HepG2 (cell line): ENCODE results near the gene TSHZ2. TPM values are rescaled to one million over a fixed set of nuclear protein-coding genes. Genes with fewer than 3 reads are reported as not detected.

Experiments
- ATM ChIP-seq: fragments of 450-650 bp; IDR thresholded peaks from 2 replicates; pipeline ENCODE4 v1.7.1; 2017; ENCODE audit warnings: mild to moderate bottlenecking, borderline replicate concordance
- FOXJ3 ChIP-seq: sonication (generic); formaldehyde crosslinking; IDR thresholded peaks from 2 replicates; pipeline ENCODE4 v1.4.0; 2020; ENCODE audit warnings: missing genetic modification reagents, mild to moderate bottlenecking, borderline replicate concordance
- FOXO4 ChIP-seq: sonication (generic); formaldehyde crosslinking; conservative IDR thresholded peaks from 2 replicates; pipeline ENCODE4 v1.8.1; 2023; ENCODE audit warnings: missing genetic modification reagents
- GLI4 ChIP-seq: sonication (generic); formaldehyde crosslinking; IDR thresholded peaks from 2 replicates; pipeline ENCODE4 v1.5.1; 2020; ENCODE audit warnings: missing genetic modification reagents, mild to moderate bottlenecking, moderate library complexity, borderline replicate concordance
- HDAC2 ChIP-seq: sonication (generic); formaldehyde crosslinking; IDR thresholded peaks from 2 replicates; pipeline ENCODE4 v1.4.0; 2020; ENCODE audit warnings: missing genetic modification reagents
- MAF1 ChIP-seq: sonication (generic); formaldehyde crosslinking; IDR thresholded peaks from 2 replicates; pipeline ENCODE4 v1.5.0; 2020; ENCODE audit warnings: missing genetic modification reagents, borderline replicate concordance
- MEIS2 ChIP-seq: sonication (generic); formaldehyde crosslinking; IDR thresholded peaks from 2 replicates; pipeline ENCODE4 v1.9.0; 2021; ENCODE audit warnings: mild to moderate bottlenecking, missing genetic modification reagents
- NCOR1 ChIP-seq: fragments of 200-600 bp; sonication (generic); IDR thresholded peaks from 2 replicates; pipeline ENCODE4 v1.7.0; 2017; ENCODE audit warnings: antibody characterized with exemption, low read length, borderline replicate concordance
- NFAT5 ChIP-seq: sonication (generic); formaldehyde crosslinking; IDR thresholded peaks from 2 replicates; pipeline ENCODE4 v1.4.0; 2020; ENCODE audit warnings: missing genetic modification reagents
- RBM39 ChIP-seq: fragments of 200-400 bp; formaldehyde crosslinking; IDR thresholded peaks from one replicate; pipeline ENCODE4 v1.6.1; 2018; ENCODE audit warnings: antibody characterized with exemption, mild to moderate bottlenecking, low read depth, low read length; ENCODE audit not compliant: poor library complexity, severe bottlenecking
- TAF15 ChIP-seq: fragments of 200-400 bp; formaldehyde crosslinking; IDR thresholded peaks from one replicate; pipeline ENCODE4 v1.6.1; 2018; ENCODE audit warnings: mild to moderate bottlenecking, low read depth, low read length; ENCODE audit not compliant: poor library complexity, severe bottlenecking
- TFDP1 ChIP-seq: IDR thresholded peaks from 2 replicates; pipeline ENCODE4 v1.6.1; 2016; ENCODE audit warnings: missing compliant biosample characterization, missing genetic modification reagents, borderline replicate concordance
- XRCC5 ChIP-seq: fragments of 200-400 bp; formaldehyde crosslinking; optimal IDR thresholded peaks from 2 replicates; pipeline ENCODE3; 2017; ENCODE audit warnings: mild to moderate bottlenecking, low read length
- YY1 ChIP-seq: IDR thresholded peaks from 2 replicates; pipeline ENCODE4 v1.6.1; 2011; ENCODE audit warnings: low read length, low read depth, moderate library complexity, mild to moderate bottlenecking; ENCODE audit not compliant: insufficient read depth, insufficient replicate concordance
- ZBTB7B ChIP-seq: sonication (generic); formaldehyde crosslinking; IDR thresholded peaks from 2 replicates; pipeline ENCODE4 v1.4.0; 2020; ENCODE audit warnings: missing genetic modification reagents
- ZNF382 ChIP-seq: sonication (generic); formaldehyde crosslinking; IDR thresholded peaks from 2 replicates; pipeline ENCODE4 v1.5.0; 2020; ENCODE audit warnings: missing genetic modification reagents, mild to moderate bottlenecking, borderline replicate concordance
- ZNF780A ChIP-seq: sonication (generic); formaldehyde crosslinking; IDR thresholded peaks from 2 replicates; pipeline ENCODE4 v1.8.0; 2022; ENCODE audit warnings: mild to moderate bottlenecking, missing genetic modification reagents, moderate library complexity
- polyA plus RNA-seq, 8 experiments: library from polyadenylated mRNA; depleted of rRNA in 3 of 8; stranded (reverse) in 7 of 8; unstranded in 1 of 8; fragments of >200 nt; fragmentation: Illumina TruSeq in 4 of 8; extraction: Trizol in 4 of 8; gene quantifications; 2 replicates each; pipeline versions ENCODE4 v1.2.1 to v1.2.3, GENCODE V29; 2011 to 2016; ENCODE audit warnings: low read depth in 4 of 8, missing spikeins in 1 of 8, mixed read lengths in 1 of 8; ENCODE audit not compliant: insufficient read depth in 1 of 8
- total RNA-seq, 5 experiments: library from RNA; depleted of rRNA; stranded (reverse); fragments of >200 nt; fragmentation: Illumina TruSeq; extraction: Trizol; gene quantifications; 2 replicates each; pipeline ENCODE4 v1.2.3, GENCODE V29; 2016; ENCODE audit warnings: low read depth in 1 of 5

Gene TSHZ2
- total and polyA plus RNA-seq, 2 of the 13 experiments (the other 11 are each of a cell fraction or from before 2014, with no cell fraction given), result 0.01 TPM; not detected in 1

DNA sequence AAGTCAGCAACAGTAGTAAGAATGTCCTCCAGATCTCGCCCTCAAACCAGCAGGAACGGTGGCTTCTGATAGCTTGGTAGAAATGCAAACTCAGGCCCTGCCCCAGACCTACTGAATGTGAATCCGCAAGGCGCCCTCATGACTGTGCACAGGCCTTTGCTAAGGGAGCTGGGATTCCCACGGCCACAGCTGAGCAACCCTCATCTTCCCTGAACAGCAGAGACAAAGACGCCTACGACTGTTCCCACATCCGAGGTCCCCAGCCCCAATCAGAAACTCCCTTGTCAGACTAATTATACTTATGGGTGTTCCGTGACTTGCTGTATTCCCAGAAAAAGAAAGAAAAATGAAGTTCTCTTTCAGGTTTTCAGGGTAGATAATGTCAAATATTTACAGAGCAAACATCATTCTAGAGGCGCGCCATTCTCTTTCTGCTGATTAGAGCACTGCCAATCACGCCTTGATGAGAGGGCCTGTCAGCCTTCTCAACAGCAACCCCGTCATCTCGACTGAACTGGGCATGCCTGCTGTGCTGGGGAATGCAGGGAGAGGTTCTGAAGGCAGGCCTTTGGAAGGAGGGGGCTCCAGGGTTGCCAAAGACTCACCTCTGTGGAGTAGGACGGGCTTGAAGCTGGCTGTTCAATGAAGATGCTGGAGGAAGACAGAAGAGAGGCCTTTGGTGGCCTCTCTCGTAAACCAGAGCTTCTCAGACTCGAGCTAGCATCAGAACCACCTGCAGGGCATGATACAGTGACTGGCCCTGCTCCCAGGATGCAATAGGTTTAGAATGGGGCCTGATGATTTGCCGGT lies 541.5 kb downstream of the TSHZ2 start (continued):
- TF ChIP-seq ZNF780A (CRISPR knock-in tag) (no peak), ATM (no peak), YY1 (no peak), RBM39 (no peak), NCOR1 (no peak), NFAT5 (no peak), FOXO4 (0 out of 2 replicates have a peak, but pooled peaks have one; percentile 32), GLI4 (CRISPR knock-in tag) (no peak; the same call in 1 of the 2 replicates), TAF15 (no peak), MAF1 (CRISPR knock-in tag) (no peak), XRCC5 (peak; percentile 68), HDAC2 (no peak), FOXJ3 (CRISPR knock-in tag) (peak; percentile 58; the same call in 1 of the 2 replicates), MEIS2 (CRISPR knock-in tag) (peak; percentile 84; the same call in 1 of the 2 replicates), ZNF382 (CRISPR knock-in tag) (no peak), TFDP1 (CRISPR knock-in tag) (no peak), ZBTB7B (no peak)
